Measurements from ENCODE around the gene EPHA8. TPM values are rescaled to one million over a fixed set of nuclear protein-coding genes. Genes with fewer than 3 reads are reported as not detected.

EPHA8 gene
- total RNA-seq, 3 donors from 2014 or later (not counting 1 experiment from before 2014, with no cell fraction given) = not detected

DNA sequence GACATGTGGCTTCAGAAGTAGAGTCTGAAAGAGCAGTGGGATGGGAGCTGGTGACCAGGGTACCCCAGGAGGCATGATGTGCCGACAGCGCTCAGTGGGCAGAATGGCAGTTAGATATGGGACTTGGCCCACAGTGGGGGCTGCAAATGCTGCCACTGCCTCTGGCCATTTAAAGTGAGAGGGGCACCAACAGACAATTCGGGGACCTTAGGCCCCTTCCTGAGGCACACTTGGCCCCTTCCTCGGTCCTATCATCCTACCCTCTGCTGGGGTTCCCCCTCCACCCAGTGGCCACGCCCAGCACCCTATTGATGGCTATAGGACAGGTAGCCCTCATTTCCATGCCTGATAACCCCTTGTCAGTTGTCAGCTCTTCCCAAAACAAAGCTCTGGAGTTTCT, 36.6 kb upstream of the EPHA8 start:
- DNase-seq = no peak
- intact Hi-C loops (cut with micrococcal nuclease) = no loop called here
- H3K27me3 ChIP-seq (ENCODE audit: control insufficient read depth, insufficient read depth, low read length) = no peaks in the 10 kb centered on the region
- WGBS (ENCODE audit: insufficient coverage) = 98% methylated on average over 5 of the region's 5 CpGs
- Mint-ChIP-seq H3K9me3 (no peaks in the 10 kb centered on the region), H3K36me3 (peaks cover 18% of the 10 kb centered on the region), H3K4me1 (no peaks in the 10 kb centered on the region), H3K4me3 (no peak overlapping the region), H3K27ac (no peak overlapping the region), H3K27me3 (ENCODE audit: low read depth in 2 of 2) (no peaks in the 10 kb centered on the region)
- no peak for ATAC-seq
- H3K4me3 ChIP-seq (ENCODE audit: low read length) = no peak overlapping the region
- no peak overlapping the region for H3K27ac ChIP-seq (ENCODE audit: low read length)
- peaks cover 58% of the 10 kb centered on the region for H3K36me3 ChIP-seq (ENCODE audit: control insufficient read depth, insufficient read depth, low read length)
- TF ChIP-seq, protein P1, sequence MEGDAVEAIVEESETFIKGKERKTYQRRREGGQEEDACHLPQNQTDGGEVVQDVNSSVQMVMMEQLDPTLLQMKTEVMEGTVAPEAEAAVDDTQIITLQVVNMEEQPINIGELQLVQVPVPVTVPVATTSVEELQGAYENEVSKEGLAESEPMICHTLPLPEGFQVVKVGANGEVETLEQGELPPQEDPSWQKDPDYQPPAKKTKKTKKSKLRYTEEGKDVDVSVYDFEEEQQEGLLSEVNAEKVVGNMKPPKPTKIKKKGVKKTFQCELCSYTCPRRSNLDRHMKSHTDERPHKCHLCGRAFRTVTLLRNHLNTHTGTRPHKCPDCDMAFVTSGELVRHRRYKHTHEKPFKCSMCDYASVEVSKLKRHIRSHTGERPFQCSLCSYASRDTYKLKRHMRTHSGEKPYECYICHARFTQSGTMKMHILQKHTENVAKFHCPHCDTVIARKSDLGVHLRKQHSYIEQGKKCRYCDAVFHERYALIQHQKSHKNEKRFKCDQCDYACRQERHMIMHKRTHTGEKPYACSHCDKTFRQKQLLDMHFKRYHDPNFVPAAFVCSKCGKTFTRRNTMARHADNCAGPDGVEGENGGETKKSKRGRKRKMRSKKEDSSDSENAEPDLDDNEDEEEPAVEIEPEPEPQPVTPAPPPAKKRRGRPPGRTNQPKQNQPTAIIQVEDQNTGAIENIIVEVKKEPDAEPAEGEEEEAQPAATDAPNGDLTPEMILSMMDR (IDR thresholded peaks at IDR 0.05) = no peak
- no peaks in the 10 kb centered on the region for H3K9me3 ChIP-seq (ENCODE audit: control insufficient read depth, insufficient read depth, low read length)
- no peaks in the 10 kb centered on the region for H3K4me1 ChIP-seq (ENCODE audit: control insufficient read depth, insufficient read depth, low read length)

DNA sequence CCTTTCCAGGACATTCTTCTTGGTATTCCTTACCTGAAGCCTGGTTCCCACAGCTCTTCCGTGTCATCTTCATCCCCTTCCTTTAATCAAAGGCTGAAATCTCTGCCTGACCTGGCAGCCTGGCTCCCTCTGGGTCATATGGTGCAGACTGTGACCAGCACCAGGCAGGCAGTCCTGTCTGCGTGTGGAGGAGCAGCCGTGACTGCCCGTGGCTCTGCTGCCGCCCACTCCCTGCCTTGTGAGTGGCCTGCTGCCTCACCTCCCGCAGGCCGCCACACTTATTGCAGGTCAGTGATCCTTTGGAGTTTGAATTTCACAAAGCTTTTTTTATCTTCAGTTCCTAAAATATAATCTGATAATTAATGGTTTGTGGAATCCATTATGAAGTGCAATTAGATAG, 36.2 kb upstream of the EPHA8 start:
- DNase-seq = no peak
- no peaks in the 10 kb centered on the region for H3K4me1 Mint-ChIP-seq
- Histone ChIP-seq H3K27me3 (ENCODE audit: control insufficient read depth, insufficient read depth, low read length) (no peaks in the 10 kb centered on the region), H3K27ac (ENCODE audit: low read length) (no peak overlapping the region), H3K36me3 (ENCODE audit: control insufficient read depth, insufficient read depth, low read length) (peaks cover 54% of the 10 kb centered on the region), H3K4me1 (ENCODE audit: control insufficient read depth, insufficient read depth, low read length) (no peaks in the 10 kb centered on the region), H3K4me3 (ENCODE audit: low read length) (no peak overlapping the region), H3K9me3 (ENCODE audit: control insufficient read depth, insufficient read depth, low read length) (no peaks in the 10 kb centered on the region)
- H3K36me3 Mint-ChIP-seq = peaks cover 13% of the 10 kb centered on the region
- intact Hi-C loops (cut with micrococcal nuclease) = no loop called here
- no peaks in the 10 kb centered on the region for H3K27me3 Mint-ChIP-seq (ENCODE audit: low read depth in 2 of 2)
- no peak overlapping the region for H3K27ac Mint-ChIP-seq
- no peak for ATAC-seq
- no peaks in the 10 kb centered on the region for H3K9me3 Mint-ChIP-seq
- WGBS (ENCODE audit: insufficient coverage) = 97% methylated on average over 7 of the region's 7 CpGs
- no peak overlapping the region for H3K4me3 Mint-ChIP-seq
- TF ChIP-seq, protein P1 (IDR thresholded peaks at IDR 0.05) = no peak

DNA sequence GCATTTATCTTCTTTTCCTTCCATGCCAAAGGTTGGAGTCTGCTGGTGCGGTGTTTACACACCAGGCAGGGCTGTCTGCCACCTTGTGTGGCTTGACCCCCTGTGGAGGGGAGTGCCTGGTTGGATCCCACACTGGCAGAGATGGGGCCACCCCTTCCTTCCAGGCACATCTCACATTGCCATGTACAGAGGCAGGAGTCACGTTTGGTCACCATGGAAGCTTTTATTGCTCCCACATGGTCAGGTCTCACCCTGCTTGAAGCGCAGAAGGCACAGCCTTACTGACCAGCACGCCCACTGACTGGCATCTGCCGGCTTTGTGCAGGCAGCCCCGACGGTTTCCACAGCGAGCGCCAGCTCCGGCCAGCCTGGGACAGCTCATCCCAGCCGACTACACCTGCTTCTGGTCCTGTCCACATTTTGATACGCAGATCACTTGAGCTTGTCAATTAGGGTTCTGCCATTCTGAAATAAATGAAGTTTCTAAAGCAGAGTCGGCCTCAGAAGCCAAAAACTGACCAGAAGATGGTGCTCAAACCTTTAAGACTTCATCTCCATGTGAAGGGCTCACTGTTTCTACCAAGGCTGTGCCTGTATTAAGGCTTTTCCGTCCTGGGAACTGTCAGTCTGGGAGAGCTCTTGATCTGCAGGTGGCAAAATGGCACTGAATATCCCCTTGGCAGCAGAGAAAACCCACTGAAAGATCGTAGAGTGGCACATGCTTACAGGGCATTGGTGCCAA, 35.6 kb upstream of the EPHA8 start:
- DNase-seq (no peak), ATAC-seq (no peak)
- Mint-ChIP-seq H3K27me3 (ENCODE audit: low read depth in 2 of 2) (no peaks in the 10 kb centered on the region), H3K36me3 (peaks cover 9% of the 10 kb centered on the region), H3K27ac (no peak overlapping the region), H3K4me3 (no peak overlapping the region), H3K9me3 (no peaks in the 10 kb centered on the region), H3K4me1 (no peaks in the 10 kb centered on the region)
- no peak overlapping the region for H3K27ac ChIP-seq (ENCODE audit: low read length)
- H3K27me3 ChIP-seq (ENCODE audit: control insufficient read depth, insufficient read depth, low read length) = no peaks in the 10 kb centered on the region
- intact Hi-C loops (cut with micrococcal nuclease) = no loop called here
- 98% methylated on average over 15 of the region's 15 CpGs for WGBS (ENCODE audit: insufficient coverage)
- peaks cover 49% of the 10 kb centered on the region for H3K36me3 ChIP-seq (ENCODE audit: control insufficient read depth, insufficient read depth, low read length)
- no peaks in the 10 kb centered on the region for H3K4me1 ChIP-seq (ENCODE audit: control insufficient read depth, insufficient read depth, low read length)
- H3K9me3 ChIP-seq (ENCODE audit: control insufficient read depth, insufficient read depth, low read length) = no peaks in the 10 kb centered on the region
- TF ChIP-seq, protein P1 (IDR thresholded peaks at IDR 0.05) = no peak
- no peak overlapping the region for H3K4me3 ChIP-seq (ENCODE audit: low read length)

DNA sequence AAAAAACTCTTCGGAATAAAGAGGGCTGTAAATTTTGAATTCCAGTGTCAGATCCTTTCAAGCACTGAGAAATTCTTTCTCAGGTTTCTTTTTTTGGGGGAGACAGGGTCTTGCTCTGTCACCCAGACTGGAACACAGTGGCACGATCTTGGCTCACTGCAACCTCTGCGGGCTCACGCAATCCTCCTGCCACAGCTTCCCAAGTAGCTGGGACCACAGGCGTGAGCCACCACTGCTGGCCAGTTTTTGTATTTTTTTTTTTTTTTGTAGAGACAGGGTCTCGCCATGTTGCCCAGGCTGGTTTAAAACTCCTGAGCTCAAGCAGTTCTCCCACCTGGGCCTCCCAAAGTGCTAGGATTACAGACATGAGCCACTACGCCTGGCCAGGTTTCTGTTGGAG, 34.8 kb upstream of the EPHA8 start:
- H3K27me3 Mint-ChIP-seq (ENCODE audit: low read depth in 2 of 2) = no peaks in the 10 kb centered on the region
- no peak for DNase-seq
- H3K4me3 Mint-ChIP-seq = no peak overlapping the region
- TF ChIP-seq, protein P1 (IDR thresholded peaks at IDR 0.05) = no peak
- peaks cover 9% of the 10 kb centered on the region for H3K36me3 Mint-ChIP-seq
- H3K4me1 Mint-ChIP-seq = no peaks in the 10 kb centered on the region
- no peak for ATAC-seq
- Histone ChIP-seq H3K4me3 (ENCODE audit: low read length) (no peak overlapping the region), H3K36me3 (ENCODE audit: control insufficient read depth, insufficient read depth, low read length) (peaks cover 45% of the 10 kb centered on the region), H3K9me3 (ENCODE audit: control insufficient read depth, insufficient read depth, low read length) (no peaks in the 10 kb centered on the region), H3K27me3 (ENCODE audit: control insufficient read depth, insufficient read depth, low read length) (no peaks in the 10 kb centered on the region), H3K27ac (ENCODE audit: low read length) (no peak overlapping the region), H3K4me1 (ENCODE audit: control insufficient read depth, insufficient read depth, low read length) (no peaks in the 10 kb centered on the region)
- WGBS (ENCODE audit: insufficient coverage) = over 99% methylated on average over 7 of the region's 7 CpGs
- H3K9me3 Mint-ChIP-seq = no peaks in the 10 kb centered on the region
- no peak overlapping the region for H3K27ac Mint-ChIP-seq
- intact Hi-C loops (cut with micrococcal nuclease) = no loop called here
